HTR-8/SVneo (cell line): ENCODE results near the gene MEA1.
"Not testable (repeated sequence)": the region's sequence is repeated elsewhere in the genome, so short reads cannot be mapped to it uniquely, and the experiment has no call there.

Source experiments
- DNase-seq: peaks from one replicate; pipeline ENCODE4 v3.0.0; 2011; ENCODE audit warnings: low spot score, mixed read lengths; ENCODE audit not compliant: insufficient read length
- FAIRE-seq: peaks from 2 replicates; lab custom pipeline; 2011; peaks lifted over from hg19 to GRCh38; lab: Jason Lieb, UNC

The MEA1 gene

GRCh38 chr6:43013097-43013842 is 476 bp downstream of the MEA1 start:
- DNase-seq (no peak), FAIRE-seq (no peak)

- FAIRE-seq (no peak), DNase-seq (no peak)
Measured at GRCh38 chr6:43012364-43012763, 1.4 kb downstream of the MEA1 start.

GRCh38 chr6:43011207-43011606 is 2.5 kb downstream of the MEA1 start:
- DNase-seq (no peak), FAIRE-seq (no peak)

- DNase-seq (peak; percentile 35), FAIRE-seq (no peak)
Measured at GRCh38 chr6:43009124-43009523, 4.6 kb downstream of the MEA1 start.

- DNase-seq (no peak), FAIRE-seq (no peak)
Measured at GRCh38 chr6:43007126-43007525, 6.6 kb downstream of the MEA1 start.

- DNase-seq (no peak), FAIRE-seq (no peak)
Measured at GRCh38 chr6:43006251-43006650, 7.5 kb downstream of the MEA1 start.

GRCh38 chr6:43005844-43006243 is 7.9 kb downstream of the MEA1 start:
- DNase-seq (no peak), FAIRE-seq (no peak)

GRCh38 chr6:43001843-43002242 is 11.9 kb downstream of the MEA1 start:
- DNase-seq: no peak

GRCh38 chr6:42998205-42998604 is 15.5 kb downstream of the MEA1 start:
- not testable (repeated sequence) for DNase-seq

More at GRCh38 chr6:43001843-43002242, 11.9 kb downstream of the MEA1 start:
- no peak for FAIRE-seq

GRCh38 chr6:42996513-42996912 is 17.2 kb downstream of the MEA1 start:
- DNase-seq (no peak), FAIRE-seq (no peak)

More at GRCh38 chr6:42998205-42998604, 15.5 kb downstream of the MEA1 start:
- FAIRE-seq: not testable (repeated sequence)

GRCh38 chr6:42993445-42993844 is 20.3 kb downstream of the MEA1 start:
- DNase-seq (no peak), FAIRE-seq (no peak)

GRCh38 chr6:42989923-42990322 is 23.8 kb downstream of the MEA1 start:
- DNase-seq (no peak), FAIRE-seq (no peak)

- DNase-seq (no peak), FAIRE-seq (no peak)
Measured at GRCh38 chr6:42988486-42989020, 25.2 kb downstream of the MEA1 start.

GRCh38 chr6:42987533-42988451 is 26.0 kb downstream of the MEA1 start:
- no peak for DNase-seq
- no peak for FAIRE-seq

GRCh38 chr6:42984924-42985475 is 28.7 kb downstream of the MEA1 start:
- FAIRE-seq (peak; percentile 9), DNase-seq (no peak)

- DNase-seq: peak; percentile 97
- FAIRE-seq: peak; percentile 26
Measured at GRCh38 chr6:42984001-42984923, 29.5 kb downstream of the MEA1 start, which contains the start of gene PPP2R5D. PPP2R5D (plus strand) TSS chr6:42984570; CDS start chr6:42984678, 108 bp downstream.

GRCh38 chr6:42981836-42982235 is 31.9 kb downstream of the MEA1 start:
- DNase-seq (no peak), FAIRE-seq (no peak)

GRCh38 chr6:42979523-42980177 is 34.1 kb downstream of the MEA1 start:
- FAIRE-seq (no peak), DNase-seq (peak; percentile 32)
